ENCODE data around the gene VCAM1. TPM values are rescaled to one million over a fixed set of nuclear protein-coding genes. Genes with fewer than 3 reads are reported as not detected.

VCAM1 gene
- polyA plus RNA-seq, 1 donor from 2014 or later = 3.2 TPM

DNA sequence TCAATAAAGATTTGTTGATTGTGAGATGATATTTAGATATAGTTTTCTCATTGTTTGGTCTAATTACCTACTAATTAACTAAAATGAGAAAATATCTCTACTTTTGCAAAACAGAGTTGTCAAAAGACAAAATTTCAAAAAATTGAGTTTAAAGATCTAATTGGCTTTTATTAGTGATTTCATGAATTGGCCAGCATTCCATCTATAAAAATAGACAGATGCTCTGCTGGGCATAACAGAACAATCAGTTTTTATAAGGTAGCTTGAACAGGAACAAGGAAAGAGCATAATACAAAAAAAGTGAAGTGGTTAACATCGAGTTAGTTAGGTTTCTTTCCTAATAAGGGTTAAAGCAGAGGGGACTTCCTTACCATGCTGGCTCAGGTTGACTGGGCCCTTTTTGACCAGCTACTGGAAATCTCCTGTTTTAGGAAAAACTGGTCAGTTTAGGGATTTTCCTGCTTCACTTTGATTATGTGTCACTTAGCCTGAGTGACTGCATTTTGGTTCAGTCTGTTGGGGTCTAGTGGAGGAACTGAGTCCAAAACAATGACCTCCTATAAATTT lies 63.0 kb downstream of the VCAM1 start:
- Histone ChIP-seq H3K36me3 (ENCODE audit: insufficient read depth, low read length) (no peaks in the 10 kb centered on the region), H3K4me3 (ENCODE audit: low read length) (no peak overlapping the region), H3K27ac (ENCODE audit: low read length) (no peak overlapping the region), H3F3A (ENCODE audit: insufficient read depth, low read length, poor library complexity, severe bottlenecking) (no peaks in the 10 kb centered on the region), H3K4me2 (ENCODE audit: low read length) (no peak overlapping the region), H3K9me2 (ENCODE audit: insufficient read depth, low read length) (no peaks in the 10 kb centered on the region), H2AFZ (ENCODE audit: low read depth, low read length) (no peak overlapping the region), H3K79me2 (replicated peaks; ENCODE audit: insufficient read depth, low read length) (no peaks in the 10 kb centered on the region), H4K20me1 (ENCODE audit: insufficient read depth) (no peaks in the 10 kb centered on the region), H3K9ac (ENCODE audit: low read length) (no peak overlapping the region), H3K27me3 (ENCODE audit: insufficient read depth, low read depth, low read length) (no peaks in the 10 kb centered on the region), H3K9me3 (ENCODE audit: low read length) (no peaks in the 10 kb centered on the region)
- TF ChIP-seq SMC3 (conservative IDR thresholded peaks at IDR 0.05; ENCODE audit: poor library complexity) (no peak), EZH2 (IDR thresholded peaks at IDR 0.05; ENCODE audit: borderline replicate concordance, insufficient read depth, low read length, poor library complexity, severe bottlenecking) (no peak), TAF1 (IDR thresholded peaks at IDR 0.05; ENCODE audit: low read depth) (no peak), RAD21 (conservative IDR thresholded peaks at IDR 0.05) (no peak), MXI1 (conservative IDR thresholded peaks at IDR 0.05; ENCODE audit: poor library complexity, severe bottlenecking) (no peak), POLR2AphosphoS5 (IDR thresholded peaks at IDR 0.05) (no peak), EP300 (conservative IDR thresholded peaks at IDR 0.05; ENCODE audit: poor library complexity, severe bottlenecking) (no peak)
- TF ChIP-seq, protein P1, sequence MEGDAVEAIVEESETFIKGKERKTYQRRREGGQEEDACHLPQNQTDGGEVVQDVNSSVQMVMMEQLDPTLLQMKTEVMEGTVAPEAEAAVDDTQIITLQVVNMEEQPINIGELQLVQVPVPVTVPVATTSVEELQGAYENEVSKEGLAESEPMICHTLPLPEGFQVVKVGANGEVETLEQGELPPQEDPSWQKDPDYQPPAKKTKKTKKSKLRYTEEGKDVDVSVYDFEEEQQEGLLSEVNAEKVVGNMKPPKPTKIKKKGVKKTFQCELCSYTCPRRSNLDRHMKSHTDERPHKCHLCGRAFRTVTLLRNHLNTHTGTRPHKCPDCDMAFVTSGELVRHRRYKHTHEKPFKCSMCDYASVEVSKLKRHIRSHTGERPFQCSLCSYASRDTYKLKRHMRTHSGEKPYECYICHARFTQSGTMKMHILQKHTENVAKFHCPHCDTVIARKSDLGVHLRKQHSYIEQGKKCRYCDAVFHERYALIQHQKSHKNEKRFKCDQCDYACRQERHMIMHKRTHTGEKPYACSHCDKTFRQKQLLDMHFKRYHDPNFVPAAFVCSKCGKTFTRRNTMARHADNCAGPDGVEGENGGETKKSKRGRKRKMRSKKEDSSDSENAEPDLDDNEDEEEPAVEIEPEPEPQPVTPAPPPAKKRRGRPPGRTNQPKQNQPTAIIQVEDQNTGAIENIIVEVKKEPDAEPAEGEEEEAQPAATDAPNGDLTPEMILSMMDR (IDR thresholded peaks at IDR 0.05; ENCODE audit: poor library complexity, severe bottlenecking) = no peak
- TF ChIP-seq, protein P2, sequence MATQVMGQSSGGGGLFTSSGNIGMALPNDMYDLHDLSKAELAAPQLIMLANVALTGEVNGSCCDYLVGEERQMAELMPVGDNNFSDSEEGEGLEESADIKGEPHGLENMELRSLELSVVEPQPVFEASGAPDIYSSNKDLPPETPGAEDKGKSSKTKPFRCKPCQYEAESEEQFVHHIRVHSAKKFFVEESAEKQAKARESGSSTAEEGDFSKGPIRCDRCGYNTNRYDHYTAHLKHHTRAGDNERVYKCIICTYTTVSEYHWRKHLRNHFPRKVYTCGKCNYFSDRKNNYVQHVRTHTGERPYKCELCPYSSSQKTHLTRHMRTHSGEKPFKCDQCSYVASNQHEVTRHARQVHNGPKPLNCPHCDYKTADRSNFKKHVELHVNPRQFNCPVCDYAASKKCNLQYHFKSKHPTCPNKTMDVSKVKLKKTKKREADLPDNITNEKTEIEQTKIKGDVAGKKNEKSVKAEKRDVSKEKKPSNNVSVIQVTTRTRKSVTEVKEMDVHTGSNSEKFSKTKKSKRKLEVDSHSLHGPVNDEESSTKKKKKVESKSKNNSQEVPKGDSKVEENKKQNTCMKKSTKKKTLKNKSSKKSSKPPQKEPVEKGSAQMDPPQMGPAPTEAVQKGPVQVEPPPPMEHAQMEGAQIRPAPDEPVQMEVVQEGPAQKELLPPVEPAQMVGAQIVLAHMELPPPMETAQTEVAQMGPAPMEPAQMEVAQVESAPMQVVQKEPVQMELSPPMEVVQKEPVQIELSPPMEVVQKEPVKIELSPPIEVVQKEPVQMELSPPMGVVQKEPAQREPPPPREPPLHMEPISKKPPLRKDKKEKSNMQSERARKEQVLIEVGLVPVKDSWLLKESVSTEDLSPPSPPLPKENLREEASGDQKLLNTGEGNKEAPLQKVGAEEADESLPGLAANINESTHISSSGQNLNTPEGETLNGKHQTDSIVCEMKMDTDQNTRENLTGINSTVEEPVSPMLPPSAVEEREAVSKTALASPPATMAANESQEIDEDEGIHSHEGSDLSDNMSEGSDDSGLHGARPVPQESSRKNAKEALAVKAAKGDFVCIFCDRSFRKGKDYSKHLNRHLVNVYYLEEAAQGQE (IDR thresholded peaks at IDR 0.05; ENCODE audit: borderline replicate concordance) = no peak

DNA sequence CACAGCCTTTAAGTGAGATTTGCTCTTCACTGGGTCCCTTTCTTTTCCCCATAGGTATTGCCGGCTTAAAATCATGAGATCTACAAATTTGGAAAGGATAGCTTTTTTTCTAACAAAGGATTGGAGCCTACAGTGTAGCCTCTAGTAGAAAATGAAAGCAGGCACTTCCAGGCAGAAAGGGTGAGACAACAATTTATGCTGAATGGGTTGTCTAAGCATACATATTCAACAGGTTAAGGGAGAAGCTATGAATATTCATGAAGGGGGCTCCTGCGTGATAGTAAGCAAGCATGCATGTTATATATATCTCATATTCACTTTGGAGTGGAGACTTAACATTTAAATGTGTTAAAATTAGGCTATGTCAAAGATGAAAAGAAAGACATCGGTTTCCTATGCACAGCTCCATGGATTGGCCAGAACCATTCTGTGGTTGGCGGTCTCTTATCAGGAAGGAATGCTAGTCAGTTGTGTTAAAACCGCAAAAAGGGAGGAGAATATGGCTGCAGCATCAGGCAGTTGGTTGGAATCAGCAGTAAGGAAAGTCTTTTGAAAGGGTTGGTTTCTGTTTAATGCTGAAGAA lies 66.0 kb downstream of the VCAM1 start:
- no peak overlapping the region for H3K27ac ChIP-seq (ENCODE audit: low read length)
- no peaks in the 10 kb centered on the region for H4K20me1 ChIP-seq (ENCODE audit: insufficient read depth)
- H3K36me3 ChIP-seq (ENCODE audit: insufficient read depth, low read length) = no peaks in the 10 kb centered on the region
- H3F3A ChIP-seq (ENCODE audit: insufficient read depth, low read length, poor library complexity, severe bottlenecking) = no peaks in the 10 kb centered on the region
- TF ChIP-seq SMC3 (conservative IDR thresholded peaks at IDR 0.05; ENCODE audit: poor library complexity) = no peak
- TF ChIP-seq EZH2 (IDR thresholded peaks at IDR 0.05; ENCODE audit: borderline replicate concordance, insufficient read depth, low read length, poor library complexity, severe bottlenecking) = no peak
- TF ChIP-seq, protein P1 (IDR thresholded peaks at IDR 0.05; ENCODE audit: poor library complexity, severe bottlenecking) = no peak
- TF ChIP-seq EP300 (conservative IDR thresholded peaks at IDR 0.05; ENCODE audit: poor library complexity, severe bottlenecking) = no peak
- no peak for TF ChIP-seq MXI1 (conservative IDR thresholded peaks at IDR 0.05; ENCODE audit: poor library complexity, severe bottlenecking)
- TF ChIP-seq TAF1 (IDR thresholded peaks at IDR 0.05; ENCODE audit: low read depth) = no peak
- TF ChIP-seq, protein P2 (IDR thresholded peaks at IDR 0.05; ENCODE audit: borderline replicate concordance) = no peak
- no peak for TF ChIP-seq RAD21 (conservative IDR thresholded peaks at IDR 0.05)
- no peak for TF ChIP-seq POLR2AphosphoS5 (IDR thresholded peaks at IDR 0.05)
- no peak overlapping the region for H2AFZ ChIP-seq (ENCODE audit: low read depth, low read length)
- H3K9me3 ChIP-seq (ENCODE audit: low read length) = no peaks in the 10 kb centered on the region
- H3K9ac ChIP-seq (ENCODE audit: low read length) = no peak overlapping the region
- no peaks in the 10 kb centered on the region for H3K27me3 ChIP-seq (ENCODE audit: insufficient read depth, low read depth, low read length)
- H3K79me2 ChIP-seq (replicated peaks; ENCODE audit: insufficient read depth, low read length) = no peaks in the 10 kb centered on the region
- H3K4me2 ChIP-seq (ENCODE audit: low read length) = no peak overlapping the region
- H3K9me2 ChIP-seq (ENCODE audit: insufficient read depth, low read length) = no peaks in the 10 kb centered on the region
- H3K4me3 ChIP-seq (ENCODE audit: low read length) = no peak overlapping the region

All from neural cell (in vitro differentiated cells).